PC-3 (cell line): ENCODE data around the gene DNAJB1. TPM values are rescaled to one million over a fixed set of nuclear protein-coding genes. Genes with fewer than 3 reads are reported as not detected.

Source experiments
- ATAC-seq: fragments of 200-7000 bp; cut with Tn5 transposase; 2 replicates; pipeline ENCODE4 v1.9.1; 2020; ENCODE audit warnings: mild to moderate bottlenecking, moderate library complexity
- BruUV-seq: library from RNA; stranded (reverse); fragments of 400-500 nt; replicated peaks from 2 replicates; lab custom pipeline; 2021; lab: Mats Ljungman, UMichigan
- CTCF ChIA-PET: fragments of 300-600 bp; sonication (Branson Sonifier 250); formaldehyde crosslinking; loops from one replicate; lab custom pipeline; 2022; ENCODE audit warnings: antibody characterized with exemption; lab: Charles Lee
- POLR2A ChIA-PET: fragments of 300-600 bp; sonication (Branson Sonifier 250); formaldehyde crosslinking; loops from one replicate; lab custom pipeline; 2022; ENCODE audit warnings: antibody characterized with exemption; ENCODE audit not compliant: unreplicated experiment; lab: Charles Lee
- DNase-seq: peaks from one replicate; pipeline ENCODE4 v3.0.0-alpha.2; 2015
- H2AFZ ChIP-seq: fragments of 300-600 bp; sonication (generic); 2 replicates; pipeline ENCODE4 v1.6.0; 2016; ENCODE audit warnings: antibody characterized with exemption, low read length
- H3F3A ChIP-seq: fragments of 300-600 bp; sonication (generic); one replicate; pipeline ENCODE4 v1.6.0; 2017; ENCODE audit warnings: antibody characterized with exemption, low read length, control low read depth, mild to moderate bottlenecking; ENCODE audit not compliant: unreplicated experiment
- H3K27ac ChIP-seq: fragments of 300-600 bp; sonication (generic); 2 replicates; pipeline ENCODE4 v1.5.1; 2016; ENCODE audit warnings: mild to moderate bottlenecking, low read length
- H3K27me3 ChIP-seq: fragments of 300-600 bp; sonication (generic); 2 replicates; pipeline ENCODE4 v1.6.1; 2016; ENCODE audit warnings: low read length, mixed read lengths
- H3K36me3 ChIP-seq: fragments of 300-600 bp; sonication (generic); 2 replicates; pipeline ENCODE4 v1.6.1; 2016; ENCODE audit warnings: low read depth, mixed run types, low read length, mixed read lengths
- H3K4me1 ChIP-seq: fragments of 300-600 bp; sonication (generic); 2 replicates; pipeline ENCODE4 v1.5.1; 2016; ENCODE audit warnings: low read length; ENCODE audit not compliant: insufficient read depth
- H3K4me2 ChIP-seq: fragments of 300-600 bp; sonication (generic); 2 replicates; pipeline ENCODE4 v1.6.0; 2016; ENCODE audit warnings: low read length
- H3K4me3 ChIP-seq: fragments of 300-600 bp; sonication (generic); 2 replicates; pipeline ENCODE4 v1.5.1; 2016; ENCODE audit warnings: mild to moderate bottlenecking, low read length, mixed read lengths
- H3K79me2 ChIP-seq: fragments of 300-600 bp; sonication (generic); 2 replicates; pipeline ENCODE4 v1.6.1; 2017; ENCODE audit warnings: low read length, mixed read lengths
- H3K9ac ChIP-seq: fragments of 300-600 bp; sonication (generic); 2 replicates; pipeline ENCODE4 v1.6.0; 2016; ENCODE audit warnings: mild to moderate bottlenecking, low read length
- H3K9me2 ChIP-seq: fragments of 300-600 bp; sonication (generic); replicated peaks from 2 replicates; pipeline ENCODE4 v1.6.1; 2016; ENCODE audit warnings: mixed run types, low read length, mixed read lengths
- H3K9me3 ChIP-seq: fragments of 300-600 bp; sonication (generic); 2 replicates; pipeline ENCODE4 v1.6.1; 2016; ENCODE audit warnings: low read length, mixed read lengths
- H4K20me1 ChIP-seq: fragments of 300-600 bp; sonication (generic); 2 replicates; pipeline ENCODE4 v1.6.1; 2016; ENCODE audit warnings: low read length, mixed read lengths
- CTCF ChIP-seq: fragments of 300-600 bp; sonication (generic); conservative IDR thresholded peaks from 2 replicates; pipeline ENCODE4 v1.5.1; 2017; ENCODE audit warnings: antibody characterized with exemption, low read depth, mild to moderate bottlenecking, low read length
- EZH2 ChIP-seq: fragments of 300-600 bp; sonication (generic); IDR thresholded peaks from one replicate; pipeline ENCODE4 v1.6.1; 2017; ENCODE audit warnings: antibody characterized with exemption, mild to moderate bottlenecking, low read length; ENCODE audit not compliant: unreplicated experiment
- EZH2phosphoT487 ChIP-seq: fragments of 300-600 bp; sonication (generic); IDR thresholded peaks from 2 replicates; pipeline ENCODE4 v1.6.1; 2018; ENCODE audit warnings: mild to moderate bottlenecking, antibody characterized with exemption, low read length, borderline replicate concordance
- intact Hi-C: fragments of 100-400 bp; cut with micrococcal nuclease; formaldehyde crosslinking; loops from 2 replicates; pipeline ENCODE4 v1.9.0; 2023
- total RNA-seq: library from RNA; depleted of rRNA; stranded (reverse); fragments of >200 nt; gene quantifications from 2 replicates; pipeline ENCODE4 v1.2.3, GENCODE V29; 2014

Gene DNAJB1
- total RNA-seq, 1 experiment from 2014 or later: 167 TPM

DNA sequence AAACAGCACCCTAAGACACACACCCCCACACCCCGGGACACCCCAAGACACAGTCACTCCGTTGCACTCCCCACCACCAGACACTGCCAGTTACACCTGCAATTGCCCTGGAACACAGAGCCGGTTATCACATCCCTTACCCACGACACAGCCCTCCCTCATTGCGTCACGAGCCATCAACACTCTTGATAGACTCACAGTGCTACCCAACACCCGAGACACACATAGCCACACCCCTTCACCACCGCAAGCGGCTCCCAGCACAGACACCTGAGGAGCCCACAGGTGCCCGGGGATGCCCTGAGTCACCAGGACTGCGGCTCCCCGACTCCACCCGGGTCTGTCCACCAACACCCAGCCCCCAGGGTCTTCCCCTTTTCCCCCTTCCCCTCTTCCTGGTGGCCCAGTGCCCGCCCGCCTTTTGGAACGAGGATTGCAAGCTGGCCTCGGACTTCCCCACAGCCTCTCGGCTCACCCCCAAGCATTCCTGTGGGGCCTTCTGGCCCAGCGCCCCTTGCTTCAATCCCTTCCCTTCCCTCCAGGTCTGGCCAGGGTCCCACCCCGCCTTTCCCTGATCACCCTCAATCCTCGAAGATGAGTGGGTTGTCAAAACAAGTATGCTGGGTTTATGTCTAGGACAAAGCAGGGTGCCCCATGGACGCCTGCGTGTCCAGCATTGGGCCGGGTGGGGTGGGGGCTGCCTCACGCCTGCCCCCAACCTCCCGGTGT lies 41.4 kb downstream of the DNAJB1 start:
- no TSS peak for BruUV-seq
- Histone ChIP-seq H3K79me2 (0 out of 2 replicates have a peak, but pooled peaks cover 2% of the 10 kb centered on the region), H3K27me3 (no peaks in the 10 kb centered on the region), H3F3A (no peaks in the 10 kb centered on the region), H3K36me3 (peaks cover 30% of the 10 kb centered on the region), H3K27ac (peak overlapping the region; percentile 61; the same call in 1 of the 2 replicates), H2AFZ (no peak overlapping the region), H4K20me1 (no peaks in the 10 kb centered on the region), H3K9me3 (no peaks in the 10 kb centered on the region), H3K4me2 (peak overlapping the region; percentile 20), H3K4me3 (no peak overlapping the region), H3K4me1 (peaks cover 29% of the 10 kb centered on the region), H3K9ac (no peak overlapping the region), H3K9me2 (no peaks in the 10 kb centered on the region)
- CTCF ChIA-PET: no interaction called here
- POLR2A ChIA-PET: no interaction called here
- ATAC-seq (peak; percentile 62), DNase-seq (peak; percentile 83)
- no peak for TF ChIP-seq EZH2
- TF ChIP-seq EZH2phosphoT487: no peak
- TF ChIP-seq CTCF: no peak
- intact Hi-C loops: loop anchor here (10.0 kb wide), 1 partner anchor 342 kb away; the partner anchor contains the start of gene ASF1B

DNA sequence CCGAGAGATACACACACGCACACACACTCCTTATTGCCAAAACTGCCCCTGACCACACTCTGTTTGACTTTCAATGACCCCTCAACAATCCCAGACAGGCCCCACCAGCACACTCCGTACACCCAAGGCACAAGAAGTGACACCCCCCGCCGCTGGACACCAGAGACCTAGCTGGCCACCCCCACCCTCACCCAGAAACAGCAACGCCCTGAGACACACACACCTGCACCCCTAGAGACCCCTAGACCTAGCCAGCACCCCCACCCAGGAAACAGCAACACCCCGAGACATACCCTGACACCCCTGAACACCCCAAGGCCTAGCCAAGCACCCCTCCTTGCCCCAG lies 41.9 kb downstream of the DNAJB1 start:
- intact Hi-C loops: loop anchor here (10.0 kb wide), 1 partner anchor 341 kb away; the partner anchor contains the start of gene ASF1B
- H3K9me2 ChIP-seq: no peaks in the 10 kb centered on the region
- CTCF ChIA-PET: no interaction called here
- POLR2A ChIA-PET: no interaction called here
- H2AFZ ChIP-seq: no peak overlapping the region
- no peaks in the 10 kb centered on the region for H3K79me2 ChIP-seq
- H3K9ac ChIP-seq: no peak overlapping the region
- no peak for ATAC-seq
- H3K9me3 ChIP-seq: no peaks in the 10 kb centered on the region
- H4K20me1 ChIP-seq: no peaks in the 10 kb centered on the region
- DNase-seq: no peak
- no TSS peak for BruUV-seq
- no peak overlapping the region for H3K4me3 ChIP-seq
- H3K36me3 ChIP-seq: peaks cover 28% of the 10 kb centered on the region
- TF ChIP-seq EZH2 (no peak), CTCF (no peak)
- H3K4me1 ChIP-seq: peaks cover 29% of the 10 kb centered on the region
- H3F3A ChIP-seq: no peaks in the 10 kb centered on the region
- peak overlapping the region; percentile 78; the same call in 1 of the 2 replicates for H3K4me2 ChIP-seq
- no peaks in the 10 kb centered on the region for H3K27me3 ChIP-seq
- peak overlapping the region; percentile 61; the same call in 1 of the 2 replicates for H3K27ac ChIP-seq
